ENCODE results near the gene PSAPL1. TPM values are rescaled to one million over a fixed set of nuclear protein-coding genes. Genes with fewer than 3 reads are reported as not detected.

PSAPL1 gene
- total RNA-seq, 1 experiment from 2014 or later, result not detected

DNA sequence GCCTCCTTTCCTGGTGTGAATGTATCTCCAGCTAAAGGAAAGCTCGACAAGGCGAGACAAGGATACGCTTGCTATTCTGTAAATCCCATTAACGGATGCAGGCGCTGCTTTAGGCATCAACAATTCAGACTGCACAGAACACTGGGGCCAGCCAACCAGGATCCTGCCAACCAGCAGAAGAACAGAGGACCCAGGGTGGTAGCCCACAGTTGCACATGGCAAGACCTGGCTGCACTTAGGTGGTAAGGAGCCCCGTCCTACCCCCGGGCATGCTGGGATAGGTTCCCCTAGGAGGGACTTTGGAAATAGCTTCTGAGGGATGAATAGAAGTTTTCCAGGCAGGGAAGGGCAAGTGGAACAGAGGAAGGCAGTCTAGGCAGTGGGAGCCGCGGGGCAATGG is 20.7 kb downstream of the PSAPL1 start:
- peaks cover 7% of the 10 kb centered on the region for H3K27me3 ChIP-seq (replicated peaks; ENCODE audit: insufficient read depth, low read depth, low read length, poor library complexity)
- H3K36me3 ChIP-seq (ENCODE audit: insufficient read depth, low read length, poor library complexity, severe bottlenecking), result no peaks in the 10 kb centered on the region
- H3K4me1 ChIP-seq (ENCODE audit: insufficient read depth, low read length, poor library complexity, severe bottlenecking), result no peaks in the 10 kb centered on the region
- H3K9me3 ChIP-seq (ENCODE audit: low read depth, low read length, poor library complexity, severe bottlenecking), result no peaks in the 10 kb centered on the region
- CTCF ChIA-PET, result no interaction called here
- BruUV-seq (replicated peaks), result no TSS peak
- TF ChIP-seq EZH2 (IDR thresholded peaks at IDR 0.05; ENCODE audit: borderline replicate concordance, low read depth, low read length, poor library complexity, severe bottlenecking), result no peak
- TF ChIP-seq, protein P1, sequence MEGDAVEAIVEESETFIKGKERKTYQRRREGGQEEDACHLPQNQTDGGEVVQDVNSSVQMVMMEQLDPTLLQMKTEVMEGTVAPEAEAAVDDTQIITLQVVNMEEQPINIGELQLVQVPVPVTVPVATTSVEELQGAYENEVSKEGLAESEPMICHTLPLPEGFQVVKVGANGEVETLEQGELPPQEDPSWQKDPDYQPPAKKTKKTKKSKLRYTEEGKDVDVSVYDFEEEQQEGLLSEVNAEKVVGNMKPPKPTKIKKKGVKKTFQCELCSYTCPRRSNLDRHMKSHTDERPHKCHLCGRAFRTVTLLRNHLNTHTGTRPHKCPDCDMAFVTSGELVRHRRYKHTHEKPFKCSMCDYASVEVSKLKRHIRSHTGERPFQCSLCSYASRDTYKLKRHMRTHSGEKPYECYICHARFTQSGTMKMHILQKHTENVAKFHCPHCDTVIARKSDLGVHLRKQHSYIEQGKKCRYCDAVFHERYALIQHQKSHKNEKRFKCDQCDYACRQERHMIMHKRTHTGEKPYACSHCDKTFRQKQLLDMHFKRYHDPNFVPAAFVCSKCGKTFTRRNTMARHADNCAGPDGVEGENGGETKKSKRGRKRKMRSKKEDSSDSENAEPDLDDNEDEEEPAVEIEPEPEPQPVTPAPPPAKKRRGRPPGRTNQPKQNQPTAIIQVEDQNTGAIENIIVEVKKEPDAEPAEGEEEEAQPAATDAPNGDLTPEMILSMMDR (conservative IDR thresholded peaks at IDR 0.05; ENCODE audit: low read depth, low read length), result no peak
- intact Hi-C loops (cut with micrococcal nuclease; ENCODE audit: unreplicated experiment), result no loop called here
- DNase-seq (ENCODE audit: low spot score), result no peak
- H3K4me3 ChIP-seq (ENCODE audit: low read depth, low read length, poor library complexity, severe bottlenecking), result no peak overlapping the region
- no peak overlapping the region for H3K27ac ChIP-seq (ENCODE audit: low read depth, low read length, poor library complexity, severe bottlenecking)
- POLR2A ChIA-PET (ENCODE audit: low non-redundant PET), result no interaction called here

DNA sequence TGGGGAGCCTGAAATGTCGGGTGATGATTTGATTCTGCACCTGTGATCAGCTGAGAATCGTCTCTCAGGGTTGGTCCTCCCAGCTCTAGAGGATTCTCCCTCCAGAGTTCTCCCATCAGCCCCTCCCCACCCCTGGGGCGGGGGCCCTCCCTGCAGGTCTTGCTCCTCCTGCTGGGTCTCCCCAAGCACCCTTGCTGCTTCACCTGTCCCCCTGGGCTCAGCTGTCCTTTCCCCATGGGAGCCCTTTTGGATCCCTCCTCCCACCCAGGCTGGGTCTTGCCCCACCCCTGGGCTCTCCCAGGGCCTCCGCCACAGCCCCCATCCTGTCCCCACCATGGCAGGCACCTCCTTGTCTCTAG is 22.2 kb downstream of the PSAPL1 start:
- no peak for DNase-seq (ENCODE audit: low spot score)
- no peaks in the 10 kb centered on the region for H3K4me1 ChIP-seq (ENCODE audit: insufficient read depth, low read length, poor library complexity, severe bottlenecking)
- POLR2A ChIA-PET (ENCODE audit: low non-redundant PET), result no interaction called here
- no peak overlapping the region for H3K27ac ChIP-seq (ENCODE audit: low read depth, low read length, poor library complexity, severe bottlenecking)
- intact Hi-C loops (cut with micrococcal nuclease; ENCODE audit: unreplicated experiment), result no loop called here
- TF ChIP-seq EZH2 (IDR thresholded peaks at IDR 0.05; ENCODE audit: borderline replicate concordance, low read depth, low read length, poor library complexity, severe bottlenecking), result no peak
- TF ChIP-seq, protein P1 (conservative IDR thresholded peaks at IDR 0.05; ENCODE audit: low read depth, low read length), result no peak
- no peaks in the 10 kb centered on the region for H3K36me3 ChIP-seq (ENCODE audit: insufficient read depth, low read length, poor library complexity, severe bottlenecking)
- no peaks in the 10 kb centered on the region for H3K9me3 ChIP-seq (ENCODE audit: low read depth, low read length, poor library complexity, severe bottlenecking)
- no peak overlapping the region for H3K4me3 ChIP-seq (ENCODE audit: low read depth, low read length, poor library complexity, severe bottlenecking)
- peaks cover 13% of the 10 kb centered on the region for H3K27me3 ChIP-seq (replicated peaks; ENCODE audit: insufficient read depth, low read depth, low read length, poor library complexity)
- CTCF ChIA-PET, result no interaction called here
- no TSS peak for BruUV-seq (replicated peaks)

- no peak for DNase-seq (ENCODE audit: low spot score)
Measured at GRCh38 chr4:7411896-7412553, 22.7 kb downstream of the PSAPL1 start.

More at GRCh38 chr4:7411896-7412553, 22.7 kb downstream of the PSAPL1 start:
- TF ChIP-seq, protein P1 (conservative IDR thresholded peaks at IDR 0.05; ENCODE audit: low read depth, low read length), result no peak
- no peak for TF ChIP-seq EZH2 (IDR thresholded peaks at IDR 0.05; ENCODE audit: borderline replicate concordance, low read depth, low read length, poor library complexity, severe bottlenecking)
- Histone ChIP-seq H3K27ac (ENCODE audit: low read depth, low read length, poor library complexity, severe bottlenecking) (no peak overlapping the region), H3K4me3 (ENCODE audit: low read depth, low read length, poor library complexity, severe bottlenecking) (no peak overlapping the region), H3K27me3 (replicated peaks; ENCODE audit: insufficient read depth, low read depth, low read length, poor library complexity) (peaks cover 17% of the 10 kb centered on the region), H3K9me3 (ENCODE audit: low read depth, low read length, poor library complexity, severe bottlenecking) (no peaks in the 10 kb centered on the region), H3K36me3 (ENCODE audit: insufficient read depth, low read length, poor library complexity, severe bottlenecking) (no peaks in the 10 kb centered on the region), H3K4me1 (ENCODE audit: insufficient read depth, low read length, poor library complexity, severe bottlenecking) (no peaks in the 10 kb centered on the region)
- intact Hi-C loops (cut with micrococcal nuclease; ENCODE audit: unreplicated experiment), result no loop called here
- POLR2A ChIA-PET (ENCODE audit: low non-redundant PET), result no interaction called here
- no TSS peak for BruUV-seq (replicated peaks)
- CTCF ChIA-PET, result no interaction called here
